AG04449 (cell line): ENCODE measurements around the gene SRSF4.

ENCODE experiments used
- CTCF ChIA-PET: fragments of 350-600 bp; formaldehyde crosslinking; extraction: SDS; loops from one replicate; lab custom pipeline; 2021; ENCODE audit warnings: antibody characterized with exemption; lab: Yijun Ruan, JAX
- POLR2A ChIA-PET: fragments of 400-600, 350-600 bp; formaldehyde crosslinking; extraction: SDS; loops from one replicate; lab custom pipeline; 2020; ENCODE audit warnings: antibody characterized with exemption, inconsistent platforms; lab: Yijun Ruan, JAX
- DNase-seq: peaks from one replicate; pipeline ENCODE4 v3.0.0-alpha.2; 2010; ENCODE audit warnings: low read depth, low spot score
- H3K4me3 ChIP-seq: 2 replicates; pipeline ENCODE4 v1.5.1; 2011; ENCODE audit warnings: low read depth, mild to moderate bottlenecking, control low read depth, low read length
- CTCF ChIP-seq: IDR thresholded peaks from one replicate; pipeline ENCODE4 v1.5.1; 2011; ENCODE audit warnings: mild to moderate bottlenecking, moderate library complexity, low read length, control low read depth, inconsistent platforms; ENCODE audit not compliant: insufficient read depth; ENCODE audit errors: missing control alignments

SRSF4 gene

GRCh38 chr1:29213055-29213454, 31.4 kb upstream of the SRSF4 start:
- TF ChIP-seq CTCF = no peak
- POLR2A ChIA-PET = no interaction called here
- CTCF ChIA-PET = interaction anchor here (1.3 kb wide), 1 partner anchor 10 kb away, joined by 4 read pairs; no protein-coding TSS in a partner anchor
- H3K4me3 ChIP-seq = no peak overlapping the region
- no peak for DNase-seq

- DNase-seq = no peak
These were observed 29.7 kb upstream of the SRSF4 start for GRCh38 chr1:29211086-29212030.

GRCh38 chr1:29210278-29211085, 28.8 kb upstream of the SRSF4 start:
- CTCF ChIA-PET = interaction anchor here (1.3 kb wide), 1 partner anchor 10 kb away, joined by 4 read pairs; no protein-coding TSS in a partner anchor
- no peak for DNase-seq
- POLR2A ChIA-PET = no interaction called here

More at GRCh38 chr1:29211086-29212030, 29.7 kb upstream of the SRSF4 start:
- TF ChIP-seq CTCF = no peak
- H3K4me3 ChIP-seq = no peak overlapping the region
- ChIA-PET POLR2A (no interaction called here), CTCF (interaction anchor here (0.8 to 1.3 kb wide), 2 partner anchors 8 to 11 kb away, joined by 4 read pairs; no protein-coding TSS in a partner anchor)

GRCh38 chr1:29209173-29209572, 27.5 kb upstream of the SRSF4 start:
- DNase-seq = no peak
- TF ChIP-seq CTCF = no peak
- no peak overlapping the region for H3K4me3 ChIP-seq
- POLR2A ChIA-PET = no interaction called here
- CTCF ChIA-PET = interaction anchor here (1.5 to 16.2 kb wide), 2 partner anchors 9 to 329 kb away, joined by 3 to 327 read pairs; no protein-coding TSS in a partner anchor

More at GRCh38 chr1:29210278-29211085, 28.8 kb upstream of the SRSF4 start:
- no peak overlapping the region for H3K4me3 ChIP-seq
- no peak for TF ChIP-seq CTCF

- CTCF ChIA-PET = interaction anchor here (1.0 to 16.2 kb wide), 3 partner anchors 8 to 328 kb away, joined by 3 to 327 read pairs (median 3); partner anchors contain the start of gene SRSF4
- no peak for TF ChIP-seq CTCF
- POLR2A ChIA-PET = interaction anchor here (1.0 kb wide), 1 partner anchor 27 kb away, joined by 4 read pairs; no protein-coding TSS in a partner anchor
- no peak for DNase-seq
- H3K4me3 ChIP-seq = no peak overlapping the region
These were observed 26.7 kb upstream of the SRSF4 start for GRCh38 chr1:29208442-29208841.
